ENCODE results near the gene AGO4.
A peak's percentile ranks its signal among the peaks of the same experiment; 100 is the strongest.

Gene AGO4

GRCh38 chr1:35854989-35855700, 47.3 kb downstream of the AGO4 start:
- TF ChIP-seq CTCF (IDR thresholded peaks at IDR 0.05; ENCODE audit: insufficient read depth, missing control alignments) = peak; percentile 47
- peak; percentile 38 for FAIRE-seq
- DNase-seq (ENCODE audit: insufficient read length, low spot score) = peak; percentile 50

GRCh38 chr1:35856964-35857363, 49.1 kb downstream of the AGO4 start:
- FAIRE-seq = no peak
- no peak for TF ChIP-seq CTCF (IDR thresholded peaks at IDR 0.05; ENCODE audit: insufficient read depth, missing control alignments)
- DNase-seq (ENCODE audit: insufficient read length, low spot score) = no peak

- no peak for DNase-seq (ENCODE audit: insufficient read length, low spot score)
- FAIRE-seq = no peak
- peak; percentile 36 for TF ChIP-seq CTCF (IDR thresholded peaks at IDR 0.05; ENCODE audit: insufficient read depth, missing control alignments)
Measured at GRCh38 chr1:35857830-35858229, 50.0 kb downstream of the AGO4 start.

- DNase-seq (ENCODE audit: insufficient read length, low spot score) (no peak), FAIRE-seq (no peak)
- TF ChIP-seq CTCF (IDR thresholded peaks at IDR 0.05; ENCODE audit: insufficient read depth, missing control alignments) = no peak
Measured at GRCh38 chr1:35860696-35861095, 52.9 kb downstream of the AGO4 start.

GRCh38 chr1:35863136-35863535, 55.3 kb downstream of the AGO4 start:
- no peak for FAIRE-seq
- no peak for DNase-seq (ENCODE audit: insufficient read length, low spot score)
- TF ChIP-seq CTCF (IDR thresholded peaks at IDR 0.05; ENCODE audit: insufficient read depth, missing control alignments) = no peak

GRCh38 chr1:35863881-35864625, 56.2 kb downstream of the AGO4 start:
- no peak for TF ChIP-seq CTCF (IDR thresholded peaks at IDR 0.05; ENCODE audit: insufficient read depth, missing control alignments)
- DNase-seq (ENCODE audit: insufficient read length, low spot score) (no peak), FAIRE-seq (no peak)

- FAIRE-seq (no peak), DNase-seq (ENCODE audit: insufficient read length, low spot score) (no peak)
- no peak for TF ChIP-seq CTCF (IDR thresholded peaks at IDR 0.05; ENCODE audit: insufficient read depth, missing control alignments)
Measured at GRCh38 chr1:35864813-35865212, 57.0 kb downstream of the AGO4 start.

All from D721Med (cell line).